CD4-positive, alpha-beta memory T cell (primary cell): ENCODE measurements around the gene COL23A1. TPM values are rescaled to one million over a fixed set of nuclear protein-coding genes. Genes with fewer than 3 reads are reported as not detected.

Experiments used
- CTCF ChIA-PET: fragments of 350-600 bp; sonication (Branson Sonifier 250); formaldehyde crosslinking; loops from one replicate; lab custom pipeline; 2021; ENCODE audit warnings: inconsistent platforms; ENCODE audit not compliant: partially characterized antibody; lab: Charles Lee
- POLR2A ChIA-PET: fragments of 350-600 bp; sonication (Branson Sonifier 250); formaldehyde crosslinking; loops from one replicate; lab custom pipeline; 2021; ENCODE audit not compliant: partially characterized antibody; lab: Charles Lee
- DNase-seq, 5 donors: peaks; one replicate each; pipeline versions ENCODE4 v3.0.0 to v3.0.0-alpha.2; 2020 to 2022; ENCODE audit warnings: mixed read lengths in 1 of 5
- H3K27ac ChIP-seq: one replicate; pipeline ENCODE4 v1.7.0; 2013; ENCODE audit warnings: low read depth, low read length
- H3K27me3 ChIP-seq: 2 replicates; pipeline ENCODE4 v1.7.0; 2013; ENCODE audit warnings: mild to moderate bottlenecking, low read length, moderate library complexity; ENCODE audit not compliant: insufficient read depth
- H3K36me3 ChIP-seq: 2 replicates; pipeline ENCODE4 v1.7.0; 2013; ENCODE audit warnings: mild to moderate bottlenecking, low read length, moderate library complexity; ENCODE audit not compliant: insufficient read depth
- H3K4me1 ChIP-seq: 2 replicates; pipeline ENCODE4 v1.7.0; 2013; ENCODE audit warnings: mild to moderate bottlenecking, low read length, moderate library complexity; ENCODE audit not compliant: insufficient read depth
- H3K4me3 ChIP-seq, 2 donors: one replicate each; pipeline ENCODE4 v1.7.0; 2013; ENCODE audit warnings: low read length in 2 of 2, mild to moderate bottlenecking in 1 of 2
- H3K9me3 ChIP-seq, 2 donors: one replicate each; pipeline ENCODE4 v1.7.0; 2013; ENCODE audit warnings: low read length in 2 of 2, control low read depth in 1 of 2; ENCODE audit not compliant: control insufficient read depth in 1 of 2
- H3K27ac Mint-ChIP-seq, 7 donors: one replicate each; pipeline ENCODE4 v1.8.0; 2020 to 2021; ENCODE audit warnings: mixed read lengths in 7 of 7, mild to moderate bottlenecking in 6 of 7, inconsistent platforms in 3 of 7, moderate library complexity in 3 of 7
- H3K27me3 Mint-ChIP-seq, 2 donors: one replicate each; pipeline ENCODE4 v1.8.0; 2020 to 2021; ENCODE audit warnings: mixed read lengths in 2 of 2
- H3K36me3 Mint-ChIP-seq, 2 donors: one replicate each; pipeline ENCODE4 v1.8.0; 2020 to 2021; ENCODE audit warnings: mixed read lengths in 2 of 2, inconsistent platforms in 1 of 2, mild to moderate bottlenecking in 1 of 2
- H3K4me1 Mint-ChIP-seq, 4 donors: one replicate each; pipeline ENCODE4 v1.8.0; 2020 to 2021; ENCODE audit warnings: mixed read lengths in 4 of 4, mild to moderate bottlenecking in 1 of 4
- H3K4me3 Mint-ChIP-seq, 8 donors: one replicate each; pipeline ENCODE4 v1.8.0; 2020 to 2021; ENCODE audit warnings: mixed read lengths in 8 of 8, mild to moderate bottlenecking in 7 of 8, moderate library complexity in 6 of 8, inconsistent platforms in 3 of 8
- H3K9me3 Mint-ChIP-seq, 8 donors: one replicate each; pipeline ENCODE4 v1.8.0; 2020 to 2021; ENCODE audit warnings: mixed read lengths in 8 of 8, mild to moderate bottlenecking in 5 of 8, inconsistent platforms in 3 of 8, moderate library complexity in 1 of 8
- intact Hi-C: fragments of 100-400 bp; cut with micrococcal nuclease; formaldehyde crosslinking; loops from one replicate; pipeline ENCODE4 v1.15.1; 2023
- polyA plus RNA-seq, 2 donors: library from polyadenylated mRNA; unstranded; fragments of 300-500 nt; fragmentation: Illumina TruSeq; gene quantifications; one replicate each; pipeline ENCODE4 v1.2.3, GENCODE V29; 2021
- total RNA-seq, 2 experiments: library from RNA; stranded (reverse); gene quantifications; one replicate each; pipeline ENCODE4 v1.2.3, GENCODE V29; 2021

Gene COL23A1
- total and polyA plus RNA-seq, 4 experiments from 2014 or later: 0.17 to 0.25 TPM; not detected in 2

DNA sequence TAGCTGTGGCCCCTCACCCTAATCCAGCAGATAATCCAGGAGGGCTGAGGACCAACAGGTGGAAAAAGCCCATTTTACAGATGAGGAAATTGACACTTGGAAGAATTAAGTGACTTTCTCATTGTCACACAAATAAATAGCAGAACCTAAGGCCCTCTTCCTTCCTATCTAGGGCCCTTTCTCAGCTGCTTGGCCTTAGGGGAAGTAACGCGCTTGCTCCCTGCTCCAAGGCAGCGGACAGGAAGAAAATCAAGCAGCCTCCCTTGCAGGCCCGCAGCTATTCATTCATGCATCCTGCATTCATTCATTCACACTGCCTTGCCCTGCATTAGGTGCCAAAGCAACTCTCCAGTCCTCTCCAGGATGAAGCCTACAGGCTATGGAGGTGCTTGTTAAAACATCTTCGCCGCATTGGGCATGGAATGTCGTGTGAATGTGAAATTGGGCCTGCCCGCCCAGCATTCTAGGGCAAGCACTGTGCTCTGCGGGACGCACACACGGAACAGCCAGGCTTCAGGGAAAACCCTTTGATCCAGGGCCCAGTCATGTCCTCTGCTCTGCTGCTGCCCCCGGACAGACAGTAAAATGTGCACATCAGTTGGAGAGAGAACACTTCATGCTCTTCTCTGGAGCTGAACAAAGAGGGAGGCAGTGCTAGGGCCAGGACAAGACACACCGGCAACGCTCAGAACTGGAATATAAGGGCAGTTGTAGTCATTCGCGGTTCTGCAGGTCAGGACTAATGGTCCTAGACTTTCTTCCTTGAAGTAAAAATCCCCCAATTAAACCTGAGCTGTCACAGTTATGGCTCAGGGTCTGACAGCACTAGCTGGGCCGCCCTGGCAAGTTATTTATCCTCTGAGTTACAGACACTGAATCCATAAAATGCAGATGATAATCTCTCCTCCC is 166.0 kb downstream of the COL23A1 start:
- no peaks in the 10 kb centered on the region for H3K36me3 ChIP-seq
- ChIA-PET CTCF (no interaction called here), POLR2A (no interaction called here)
- H3K4me1 ChIP-seq: no peaks in the 10 kb centered on the region
- no peaks in the 10 kb centered on the region for H3K9me3 ChIP-seq
- H3K27ac Mint-ChIP-seq: no peak overlapping the region
- no peaks in the 10 kb centered on the region for H3K9me3 Mint-ChIP-seq
- no peaks in the 10 kb centered on the region for H3K27me3 ChIP-seq
- peaks cover 2 to 3% of the 10 kb centered on the region in 2 donors for H3K27me3 Mint-ChIP-seq
- no peak for DNase-seq
- no peak overlapping the region for H3K27ac ChIP-seq
- no peaks in the 10 kb centered on the region for H3K4me1 Mint-ChIP-seq
- no peaks in the 10 kb centered on the region for H3K36me3 Mint-ChIP-seq
- no peak overlapping the region for H3K4me3 Mint-ChIP-seq
- intact Hi-C loops: no loop called here
- no peak overlapping the region for H3K4me3 ChIP-seq

DNA sequence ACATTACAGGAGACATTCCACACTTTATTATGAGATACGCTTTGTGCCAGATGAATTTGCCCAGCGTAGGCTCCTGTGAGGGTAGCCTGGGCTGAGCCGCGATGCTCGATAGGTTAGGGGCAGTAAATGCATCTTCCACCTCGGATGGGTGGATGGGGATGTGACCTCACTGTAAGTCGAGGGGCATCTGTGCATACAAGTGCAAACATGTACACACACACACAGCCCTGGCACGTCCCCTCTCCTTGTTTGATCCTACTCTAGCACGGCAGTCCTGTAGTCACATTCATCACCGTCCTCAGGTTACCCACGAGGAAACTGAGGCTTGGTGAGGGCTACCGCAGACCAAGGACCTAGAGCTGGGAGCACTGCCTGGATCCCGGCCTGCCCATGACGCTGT is 166.8 kb downstream of the COL23A1 start:
- Mint-ChIP-seq H3K27ac (no peak overlapping the region), H3K4me3 (no peak overlapping the region), H3K9me3 (no peaks in the 10 kb centered on the region), H3K4me1 (no peaks in the 10 kb centered on the region), H3K36me3 (no peaks in the 10 kb centered on the region), H3K27me3 (peaks cover 2 to 3% of the 10 kb centered on the region in 2 donors)
- intact Hi-C loops: no loop called here
- Histone ChIP-seq H3K36me3 (no peaks in the 10 kb centered on the region), H3K27ac (no peak overlapping the region), H3K9me3 (no peaks in the 10 kb centered on the region), H3K27me3 (no peaks in the 10 kb centered on the region), H3K4me3 (no peak overlapping the region), H3K4me1 (no peaks in the 10 kb centered on the region)
- DNase-seq: no peak
- ChIA-PET POLR2A (no interaction called here), CTCF (no interaction called here)

DNA sequence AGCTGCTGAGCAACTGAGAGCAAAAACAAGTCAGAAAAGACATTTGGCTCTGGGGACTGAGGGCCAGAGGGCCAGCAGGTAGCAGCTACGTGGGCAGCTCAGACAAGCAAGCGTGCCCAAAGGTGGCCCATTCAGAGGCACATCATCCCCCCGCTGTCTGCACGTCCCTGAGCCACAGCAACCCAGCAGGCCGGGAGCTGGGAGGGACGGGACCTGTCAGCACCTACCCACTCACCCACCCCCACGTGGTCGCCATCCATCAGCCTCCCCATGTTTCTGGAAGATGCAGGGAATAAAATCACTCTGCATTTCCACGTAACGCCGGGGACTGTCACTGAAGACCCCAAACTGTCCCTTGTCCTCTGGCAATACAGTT is 167.8 kb downstream of the COL23A1 start:
- CTCF ChIA-PET: no interaction called here
- H3K9me3 Mint-ChIP-seq: no peaks in the 10 kb centered on the region
- H3K4me3 Mint-ChIP-seq: no peak overlapping the region
- intact Hi-C loops: no loop called here
- Histone ChIP-seq H3K4me1 (no peaks in the 10 kb centered on the region), H3K27me3 (no peaks in the 10 kb centered on the region), H3K4me3 (no peak overlapping the region), H3K9me3 (no peaks in the 10 kb centered on the region), H3K27ac (no peak overlapping the region), H3K36me3 (no peaks in the 10 kb centered on the region)
- no peak for DNase-seq
- H3K27me3 Mint-ChIP-seq: peaks cover 2 to 3% of the 10 kb centered on the region in 2 donors
- H3K36me3 Mint-ChIP-seq: no peaks in the 10 kb centered on the region
- H3K4me1 Mint-ChIP-seq: peaks cover 0 to 2% (median 1%) of the 10 kb centered on the region in 4 donors
- H3K27ac Mint-ChIP-seq: no peak overlapping the region
- POLR2A ChIA-PET: no interaction called here

- CTCF ChIA-PET: no interaction called here
- Mint-ChIP-seq H3K9me3 (no peaks in the 10 kb centered on the region), H3K27me3 (peaks cover 3 to 5% of the 10 kb centered on the region in 2 donors), H3K4me1 (peaks cover 0 to 4% (median 2%) of the 10 kb centered on the region in 4 donors), H3K36me3 (no peaks in the 10 kb centered on the region), H3K27ac (no peak overlapping the region), H3K4me3 (no peak overlapping the region)
- no peak for DNase-seq
- POLR2A ChIA-PET: no interaction called here
- H3K36me3 ChIP-seq: no peaks in the 10 kb centered on the region
- no peaks in the 10 kb centered on the region for H3K9me3 ChIP-seq
- intact Hi-C loops: no loop called here
- H3K27me3 ChIP-seq: no peaks in the 10 kb centered on the region
- no peak overlapping the region for H3K4me3 ChIP-seq
- no peak overlapping the region for H3K27ac ChIP-seq
- H3K4me1 ChIP-seq: no peaks in the 10 kb centered on the region
Measured at GRCh38 chr5:178421699-178422399, 168.3 kb downstream of the COL23A1 start.

DNA sequence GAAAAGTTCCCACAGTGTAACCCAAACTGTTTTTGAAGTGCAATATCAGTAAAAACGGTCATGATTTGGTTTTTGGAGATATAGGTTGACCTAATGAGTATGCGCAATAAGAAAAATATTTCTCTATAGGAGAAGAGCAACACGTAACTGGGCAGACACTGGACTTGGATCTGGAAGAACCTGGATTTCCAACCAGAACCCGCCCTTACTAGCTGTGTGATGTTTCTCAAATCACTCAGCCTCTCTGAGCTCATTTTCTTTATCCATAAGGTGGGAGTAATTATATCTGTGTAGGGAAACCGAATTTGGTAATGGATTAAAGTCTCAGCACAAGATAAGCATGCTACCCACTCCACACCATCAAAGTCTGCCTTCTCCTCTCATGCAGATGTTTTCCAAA is 169.1 kb downstream of the COL23A1 start:
- H3K4me1 Mint-ChIP-seq: peaks cover 0 to 4% (median 2%) of the 10 kb centered on the region in 4 donors
- H3K27ac Mint-ChIP-seq: no peak overlapping the region
- Histone ChIP-seq H3K9me3 (no peaks in the 10 kb centered on the region), H3K4me1 (no peaks in the 10 kb centered on the region), H3K4me3 (no peak overlapping the region), H3K27ac (no peak overlapping the region), H3K36me3 (no peaks in the 10 kb centered on the region), H3K27me3 (no peaks in the 10 kb centered on the region)
- no peaks in the 10 kb centered on the region for H3K36me3 Mint-ChIP-seq
- peaks cover 5 to 9% of the 10 kb centered on the region in 2 donors for H3K27me3 Mint-ChIP-seq
- POLR2A ChIA-PET: no interaction called here
- CTCF ChIA-PET: no interaction called here
- no peaks in the 10 kb centered on the region for H3K9me3 Mint-ChIP-seq
- DNase-seq: no peak
- intact Hi-C loops: no loop called here
- H3K4me3 Mint-ChIP-seq: no peak overlapping the region

DNA sequence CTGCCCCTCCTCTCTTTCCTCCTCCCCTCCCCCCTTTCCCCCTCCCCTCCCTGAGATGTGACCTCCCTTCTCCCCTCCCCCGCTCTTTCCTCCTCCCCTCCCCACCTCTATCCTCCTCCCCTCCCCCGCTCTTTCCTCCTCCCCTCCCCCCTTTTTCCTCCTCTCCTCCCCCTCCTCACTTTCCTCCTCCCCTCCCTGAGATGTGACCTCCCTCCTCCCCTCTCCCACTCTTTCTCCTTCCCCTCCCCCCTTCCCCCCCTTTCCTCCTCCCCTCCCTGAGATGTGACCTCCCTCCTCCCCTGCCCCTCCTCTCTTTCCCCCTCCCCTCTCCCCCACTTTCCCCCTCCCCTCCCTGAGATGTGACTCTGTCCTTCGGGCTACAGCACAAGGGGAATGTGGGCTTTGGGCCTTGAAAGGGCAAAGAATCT is 169.8 kb downstream of the COL23A1 start:
- DNase-seq: no peak
- H3K27ac Mint-ChIP-seq: no peak overlapping the region
- intact Hi-C loops: no loop called here
- no peak overlapping the region for H3K4me3 ChIP-seq
- no peak overlapping the region for H3K27ac ChIP-seq
- ChIA-PET POLR2A (no interaction called here), CTCF (no interaction called here)
- H3K36me3 ChIP-seq: no peaks in the 10 kb centered on the region
- H3K27me3 ChIP-seq: no peaks in the 10 kb centered on the region
- H3K4me1 Mint-ChIP-seq: peaks cover 0 to 4% (median 2%) of the 10 kb centered on the region in 4 donors
- no peaks in the 10 kb centered on the region for H3K36me3 Mint-ChIP-seq
- H3K27me3 Mint-ChIP-seq: peaks cover 10 to 11% of the 10 kb centered on the region in 2 donors
- H3K4me1 ChIP-seq: no peaks in the 10 kb centered on the region
- H3K9me3 Mint-ChIP-seq: no peaks in the 10 kb centered on the region
- H3K4me3 Mint-ChIP-seq: no peak overlapping the region
- no peaks in the 10 kb centered on the region for H3K9me3 ChIP-seq

DNA sequence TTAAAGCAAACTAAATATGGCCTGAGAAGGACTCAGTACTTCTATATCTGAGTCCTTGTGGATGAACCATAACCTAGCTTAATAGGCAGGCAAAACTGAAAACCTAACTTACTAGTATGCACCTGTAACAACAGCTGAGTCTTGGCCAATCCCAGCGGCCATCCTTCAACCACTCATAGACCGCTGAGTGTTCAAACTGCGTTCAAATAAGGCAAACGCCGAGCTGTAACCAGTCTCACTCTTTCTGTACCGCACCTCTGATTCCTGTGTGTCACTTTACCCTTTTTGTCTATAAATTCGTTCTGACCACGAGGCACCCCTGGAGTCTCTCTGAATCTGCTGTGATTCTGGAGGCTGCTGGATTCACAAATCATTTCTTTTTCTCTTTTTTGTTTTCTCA is 170.5 kb downstream of the COL23A1 start:
- peaks cover 0 to 4% (median 2%) of the 10 kb centered on the region in 4 donors for H3K4me1 Mint-ChIP-seq
- intact Hi-C loops: no loop called here
- H3K4me3 Mint-ChIP-seq: no peak overlapping the region
- peaks cover 10 to 11% of the 10 kb centered on the region in 2 donors for H3K27me3 Mint-ChIP-seq
- no peak overlapping the region for H3K27ac Mint-ChIP-seq
- Histone ChIP-seq H3K9me3 (no peaks in the 10 kb centered on the region), H3K4me1 (no peaks in the 10 kb centered on the region), H3K27me3 (no peaks in the 10 kb centered on the region), H3K36me3 (no peaks in the 10 kb centered on the region), H3K4me3 (no peak overlapping the region), H3K27ac (no peak overlapping the region)
- CTCF ChIA-PET: no interaction called here
- no peaks in the 10 kb centered on the region for H3K9me3 Mint-ChIP-seq
- no peak for DNase-seq
- POLR2A ChIA-PET: no interaction called here
- no peaks in the 10 kb centered on the region for H3K36me3 Mint-ChIP-seq
